COR-L47 (cell line): ENCODE results near the gene S100A4.
A peak's percentile ranks its signal among the peaks of the same experiment; 100 is the strongest.
"Not testable (repeated sequence)": the region's sequence is repeated elsewhere in the genome, so short reads cannot be mapped to it uniquely, and the experiment has no call there.

ENCODE experiments used
- DNase-seq: peaks from one replicate; lab custom pipeline; 2025; lab: John Stamatoyannopoulos, UW

The S100A4 gene

GRCh38 chr1:153545067-153546055, at the start of gene S100A4:
S100A4 (minus strand) TSS chr1:153545806; CDS start chr1:153544794, 1,012 bp downstream.
- DNase-seq = peak; percentile 95

- no peak for DNase-seq
Measured at GRCh38 chr1:153592748-153593147, 47.1 kb upstream of the S100A4 start.

GRCh38 chr1:153588482-153588881, 42.9 kb upstream of the S100A4 start:
- DNase-seq = no peak

- not testable (repeated sequence) for DNase-seq
Measured at GRCh38 chr1:153588033-153588432, 42.4 kb upstream of the S100A4 start.

GRCh38 chr1:153587314-153587713, 41.7 kb upstream of the S100A4 start:
- no peak for DNase-seq

- no peak for DNase-seq
Measured at GRCh38 chr1:153586347-153586746, 40.7 kb upstream of the S100A4 start.

- DNase-seq = no peak
Measured at GRCh38 chr1:153585006-153585405, 39.4 kb upstream of the S100A4 start.

- no peak for DNase-seq
Measured at GRCh38 chr1:153583976-153584375, 38.4 kb upstream of the S100A4 start.

GRCh38 chr1:153583514-153583913, 37.9 kb upstream of the S100A4 start:
- DNase-seq = not testable (repeated sequence)

- DNase-seq = not testable (repeated sequence)
Measured at GRCh38 chr1:153582836-153583235, 37.2 kb upstream of the S100A4 start.

GRCh38 chr1:153578936-153579335, 33.3 kb upstream of the S100A4 start:
- DNase-seq = no peak

- DNase-seq = no peak
Measured at GRCh38 chr1:153578490-153578889, 32.9 kb upstream of the S100A4 start.

GRCh38 chr1:153577624-153578051, 32.0 kb upstream of the S100A4 start:
- no peak for DNase-seq

GRCh38 chr1:153577138-153577537, 31.5 kb upstream of the S100A4 start:
- DNase-seq = no peak

GRCh38 chr1:153575497-153575896, 29.9 kb upstream of the S100A4 start:
- DNase-seq = not testable (repeated sequence)

GRCh38 chr1:153575081-153575491, 29.5 kb upstream of the S100A4 start:
- DNase-seq = not testable (repeated sequence)

GRCh38 chr1:153573351-153573750, 27.7 kb upstream of the S100A4 start:
- DNase-seq = no peak

- peak; percentile 77 for DNase-seq
Measured at GRCh38 chr1:153572569-153573015, 27.0 kb upstream of the S100A4 start.

GRCh38 chr1:153571706-153572105, 26.1 kb upstream of the S100A4 start:
- no peak for DNase-seq

- DNase-seq = no peak
Measured at GRCh38 chr1:153570874-153571273, 25.3 kb upstream of the S100A4 start.

GRCh38 chr1:153569465-153569864, 23.9 kb upstream of the S100A4 start:
- no peak for DNase-seq

GRCh38 chr1:153568367-153569099, 22.9 kb upstream of the S100A4 start:
- DNase-seq = peak; percentile 91
